GM18867 (cell line): ENCODE data around the gene DNAJB12.
"Not testable (repeated sequence)": the region's sequence is repeated elsewhere in the genome, so short reads cannot be mapped to it uniquely, and the experiment has no call there.

Source experiments
- ATAC-seq: cut with Tn5 transposase; IDR thresholded peaks from one replicate; pipeline ENCODE4 v1.9.1; 2021; ENCODE audit warnings: mild to moderate bottlenecking, moderate library complexity; ENCODE audit not compliant: unreplicated experiment

The DNAJB12 gene

GRCh38 chr10:72318418-72319262, 36.1 kb downstream of the DNAJB12 start:
- no peak for ATAC-seq

DNA sequence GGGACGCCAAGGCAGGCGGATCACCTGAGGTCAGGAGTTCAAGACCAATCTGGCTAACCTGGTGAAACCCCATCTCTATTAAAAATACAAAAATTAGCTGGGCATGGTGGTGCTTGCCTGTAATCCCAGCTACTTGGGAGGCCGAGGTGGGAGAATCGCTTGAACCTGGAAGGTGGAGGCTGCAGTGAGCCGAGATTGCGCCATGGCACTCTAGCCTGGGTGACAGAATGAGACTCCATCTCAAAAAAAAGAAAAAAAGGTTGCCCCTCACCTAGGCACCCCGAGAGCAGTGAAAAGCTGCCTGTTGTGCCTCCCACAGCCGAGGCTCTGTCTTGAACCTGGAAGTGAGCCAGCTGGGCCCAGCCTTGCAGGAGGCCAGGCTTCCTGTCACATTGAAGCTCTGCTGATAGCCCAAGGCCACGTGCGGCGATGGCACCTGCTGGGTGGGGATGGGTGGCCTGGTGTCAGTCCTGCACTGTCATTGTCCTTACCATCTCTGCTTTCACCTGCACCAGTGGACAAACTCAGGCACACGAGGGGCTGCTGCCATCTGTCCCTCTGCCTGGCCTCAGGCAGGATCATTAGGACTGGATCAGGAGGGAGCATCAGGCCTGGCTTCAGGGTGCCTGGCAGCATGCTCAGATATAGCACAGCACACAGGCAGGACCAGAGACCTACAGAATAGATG, 37.8 kb downstream of the DNAJB12 start:
- no peak for ATAC-seq

GRCh38 chr10:72316386-72316700, 38.4 kb downstream of the DNAJB12 start:
- no peak for ATAC-seq

DNA sequence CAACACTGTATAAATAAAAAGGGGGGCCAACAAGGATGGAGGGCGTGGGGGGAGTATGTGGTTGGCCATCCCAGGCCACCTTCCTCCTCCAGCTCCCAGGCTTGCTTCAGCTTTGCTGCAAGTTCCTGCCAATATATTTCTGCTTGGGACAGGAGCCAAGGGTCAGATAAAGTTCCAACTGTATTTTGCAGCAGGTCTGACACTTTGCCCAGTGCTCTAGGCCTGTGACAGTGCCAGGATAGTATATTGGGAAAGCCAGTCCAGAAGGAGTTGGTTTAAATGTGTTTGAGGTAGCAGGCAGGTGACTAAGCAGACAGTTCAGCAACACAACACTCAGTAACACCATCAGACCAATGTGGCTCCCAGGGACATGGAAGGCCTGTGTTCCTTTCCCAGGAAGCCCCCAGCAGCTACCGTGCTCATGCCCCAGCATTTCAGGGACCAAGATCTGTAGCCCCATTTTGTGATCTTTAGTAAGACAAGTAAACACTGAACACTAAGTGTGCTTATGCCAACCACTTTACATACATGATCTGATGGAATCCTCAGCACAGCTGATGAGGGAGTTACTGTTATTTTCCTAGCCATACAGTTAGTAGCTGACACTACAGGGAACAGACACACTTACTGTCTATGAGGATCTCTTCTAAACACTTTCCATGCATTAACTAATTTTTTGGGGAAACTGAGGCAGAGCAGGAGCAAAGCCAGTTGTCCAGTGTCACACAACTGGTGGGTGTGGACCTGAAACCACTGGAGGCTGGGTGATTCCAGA, 38.9 kb downstream of the DNAJB12 start:
- no peak for ATAC-seq

GRCh38 chr10:72315054-72315453, 39.7 kb downstream of the DNAJB12 start:
- ATAC-seq, result no peak

DNA sequence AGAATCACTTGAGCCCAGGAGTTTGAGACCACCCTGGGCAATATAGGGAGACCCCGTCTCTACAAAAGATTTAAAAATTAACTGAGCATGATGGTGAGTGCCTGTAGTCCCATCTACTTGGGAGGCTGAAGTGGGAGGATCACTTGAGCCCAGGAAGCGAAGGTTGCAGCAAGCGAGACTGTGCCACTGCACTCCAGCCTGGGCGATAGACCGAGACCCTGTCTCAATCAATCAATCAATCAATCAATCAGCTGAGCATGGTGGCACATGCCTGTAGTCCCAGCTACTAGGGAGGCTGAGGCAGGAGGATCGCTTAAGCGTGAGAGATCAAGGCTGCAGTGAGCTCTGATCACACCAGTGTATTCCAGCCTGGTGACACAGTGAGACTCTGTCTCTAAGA, 40.5 kb downstream of the DNAJB12 start:
- ATAC-seq, result no peak

DNA sequence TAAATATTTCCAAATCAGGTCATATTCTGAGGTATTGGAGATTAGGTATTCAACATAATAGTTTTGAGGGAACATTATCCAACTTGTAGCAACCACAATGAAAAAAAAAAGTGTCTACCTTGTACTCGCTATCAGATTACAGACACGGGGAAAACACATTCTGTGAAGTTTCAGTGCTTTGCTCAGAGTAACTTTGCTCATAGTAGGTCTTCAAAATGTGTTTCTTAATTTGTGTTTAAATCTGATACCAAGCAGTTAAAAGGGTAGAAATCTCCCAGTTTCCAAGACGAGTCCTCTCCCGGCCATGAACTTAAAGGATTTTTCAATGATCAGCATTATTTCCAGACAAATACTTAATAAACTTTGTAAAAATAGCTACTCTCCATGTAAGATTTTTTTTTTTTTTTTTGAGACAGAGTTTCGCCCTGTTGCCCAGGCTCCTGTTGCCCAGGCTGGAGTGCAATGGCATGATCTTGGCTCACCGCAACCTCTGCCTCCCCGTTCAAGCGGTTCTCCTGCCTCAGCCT, 41.8 kb downstream of the DNAJB12 start:
- no peak for ATAC-seq

DNA sequence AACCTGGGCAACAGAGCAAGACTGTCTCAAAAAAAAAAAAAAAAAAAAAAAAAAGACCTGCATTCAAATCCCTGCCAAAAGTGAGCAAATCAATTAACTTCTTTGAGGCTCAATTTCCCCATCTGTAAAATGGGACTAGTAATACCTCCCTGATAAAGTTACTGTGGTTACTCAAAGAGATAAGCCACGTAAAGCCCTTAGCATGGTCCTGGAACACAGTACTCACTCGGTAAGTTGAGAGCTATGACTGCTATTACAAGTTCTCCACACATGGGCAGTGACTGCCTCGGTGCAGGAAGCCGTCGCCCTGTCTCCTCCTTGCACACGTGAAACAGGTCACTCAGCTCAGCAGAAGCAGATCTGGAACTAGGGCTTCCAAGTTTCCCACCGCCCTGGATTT, 43.1 kb downstream of the DNAJB12 start:
- no peak for ATAC-seq

DNA sequence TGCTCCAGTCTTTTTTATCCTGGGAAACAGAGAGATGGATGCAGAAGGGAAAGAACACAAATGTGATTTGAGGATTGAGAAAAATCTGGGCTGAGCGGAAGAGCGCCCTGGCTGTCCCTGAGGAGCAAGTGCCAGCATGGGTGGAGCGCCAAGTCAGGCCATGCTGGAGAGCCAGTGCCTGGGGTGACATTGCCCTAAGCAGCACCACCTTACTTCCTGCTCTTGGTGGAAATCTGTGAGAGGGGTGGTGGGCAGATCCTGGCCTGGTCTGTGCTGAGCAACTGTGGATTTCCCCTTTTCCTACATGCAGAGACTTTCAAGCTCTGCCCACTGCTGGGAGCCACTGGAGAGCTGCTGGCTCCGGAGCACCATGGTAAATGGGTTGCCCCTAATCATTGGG, 44.1 kb downstream of the DNAJB12 start:
- no peak for ATAC-seq

DNA sequence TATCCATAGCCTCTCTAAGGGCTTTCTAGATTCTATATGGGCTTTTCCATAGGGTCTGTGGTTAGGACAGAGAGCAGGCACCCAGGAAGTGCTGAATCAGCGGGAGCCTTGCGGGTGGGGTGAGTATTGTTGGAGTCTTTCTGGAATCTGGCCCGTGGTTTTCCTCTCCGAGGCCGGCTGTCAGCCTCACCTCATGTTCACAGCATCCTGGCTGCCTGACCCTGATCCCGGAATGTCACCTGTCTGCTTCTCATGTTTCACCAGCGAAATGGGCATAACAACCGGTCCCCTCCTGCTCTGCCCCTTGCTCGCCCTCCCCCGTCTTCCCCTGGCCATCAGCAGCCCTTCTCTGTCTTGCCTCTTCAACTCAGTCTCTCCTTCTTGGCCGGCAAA, 44.5 kb downstream of the DNAJB12 start:
- ATAC-seq, result no peak

- ATAC-seq, result no peak
Observed at GRCh38 chr10:72309290-72310240, 45.2 kb downstream of the DNAJB12 start.

DNA sequence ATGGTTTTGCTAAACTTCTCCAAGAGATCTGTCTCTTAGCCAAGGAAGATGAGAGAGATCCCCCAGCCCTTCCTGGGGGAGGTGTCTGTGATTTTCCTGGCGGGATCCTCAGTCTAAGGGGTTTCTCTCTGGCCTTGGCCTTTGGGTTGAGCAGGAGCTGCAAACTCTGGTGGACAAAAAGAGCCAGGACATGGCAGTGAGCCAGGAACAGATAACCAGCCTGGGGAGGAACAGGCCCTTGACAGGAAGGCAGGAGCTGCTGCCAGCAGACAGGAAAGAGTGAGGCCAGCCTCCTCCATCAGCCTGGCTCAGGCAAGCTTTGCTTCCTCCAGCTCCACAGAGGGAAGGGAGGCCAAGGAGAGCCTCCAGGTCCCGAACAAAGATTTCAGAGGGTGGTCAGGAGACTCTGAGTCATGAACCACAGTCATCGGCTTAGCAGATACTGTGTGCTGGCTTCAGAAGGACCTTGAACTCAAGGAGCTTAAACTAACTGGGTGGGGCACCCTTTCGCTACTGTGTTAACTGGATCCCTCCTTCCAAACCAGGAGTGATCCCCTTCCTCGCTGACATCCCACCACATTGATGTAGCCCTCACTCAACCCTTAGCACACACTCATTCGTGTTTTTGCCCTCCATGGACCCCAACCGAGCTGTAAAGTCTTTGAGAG, 46.3 kb downstream of the DNAJB12 start:
- no peak for ATAC-seq

- ATAC-seq, result not testable (repeated sequence)
Observed at GRCh38 chr10:72307711-72308110, 47.0 kb downstream of the DNAJB12 start.

DNA sequence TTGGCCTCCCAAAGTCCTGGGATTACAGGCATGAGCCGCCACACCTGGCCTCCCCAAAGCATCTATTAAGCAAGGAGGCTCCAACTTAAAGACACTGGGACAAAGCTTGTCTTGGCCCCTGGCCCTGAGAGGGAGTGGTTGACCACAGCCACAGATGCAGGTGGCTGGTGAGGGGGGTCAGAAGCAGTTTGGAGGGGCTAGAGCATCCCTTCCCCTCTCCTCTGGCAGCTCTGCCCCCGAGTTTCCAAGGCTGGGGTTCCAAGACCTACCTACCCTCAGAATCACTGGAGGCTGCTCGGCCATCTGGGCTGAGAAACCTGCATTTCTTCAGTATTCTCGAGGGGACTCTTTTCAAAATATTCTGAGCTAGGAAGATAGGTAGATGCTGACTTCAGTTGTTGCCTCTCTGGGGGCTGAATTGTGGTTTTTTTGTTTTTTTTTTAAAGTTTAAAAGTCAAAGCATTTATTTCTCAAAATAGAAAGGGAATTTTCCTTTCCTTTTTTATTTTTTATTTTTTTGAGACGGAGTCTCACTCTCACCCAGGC, 48.4 kb downstream of the DNAJB12 start:
- no peak for ATAC-seq

GRCh38 chr10:72303424-72304128, 51.1 kb downstream of the DNAJB12 start:
- ATAC-seq, result no peak

- ATAC-seq, result no peak
Observed at GRCh38 chr10:72298592-72299519, 55.9 kb downstream of the DNAJB12 start.

DNA sequence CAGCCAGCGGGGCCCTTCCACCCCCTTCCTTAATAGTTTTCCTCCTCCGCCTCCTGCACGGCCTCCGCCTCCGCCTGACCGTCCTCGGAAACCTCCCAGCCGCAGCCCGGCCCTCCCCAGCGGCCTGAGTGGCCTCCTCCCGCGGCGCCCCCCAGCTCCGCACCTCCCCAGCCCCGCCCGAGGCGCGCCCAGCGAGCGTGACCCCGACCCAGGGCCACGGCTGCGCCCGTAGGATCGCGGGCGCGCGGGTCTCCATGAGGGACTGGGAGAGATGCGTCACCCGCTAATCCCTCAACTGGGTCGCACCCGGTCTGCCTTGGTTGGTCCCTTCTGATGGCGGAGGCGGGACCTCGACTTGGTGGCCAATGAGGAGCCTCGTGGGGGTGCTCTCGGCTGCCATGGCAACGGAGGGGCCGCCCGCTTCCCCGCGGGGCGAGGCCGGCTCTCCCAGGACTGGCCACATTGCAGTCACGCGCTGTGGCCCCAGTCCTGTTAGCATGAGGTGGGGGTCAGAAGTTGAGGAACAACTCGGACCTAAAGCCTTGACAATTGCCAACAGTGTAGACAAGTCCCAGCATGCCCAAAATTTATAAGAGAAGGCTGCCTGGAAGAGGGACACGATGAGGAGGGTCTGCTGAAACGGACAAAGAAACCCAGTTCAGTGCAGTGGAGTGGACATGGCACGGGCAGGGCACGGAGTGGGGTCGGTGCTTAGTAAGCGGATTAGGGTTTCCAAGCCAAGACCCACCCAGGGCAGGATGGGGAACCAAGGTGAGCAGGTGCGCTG, 56.7 kb downstream of the DNAJB12 start:
- ATAC-seq, result peak; percentile 79
